GM12878 (cell line): Measurements from ENCODE around the gene DPAGT1. TPM values are rescaled to one million over a fixed set of nuclear protein-coding genes. Genes with fewer than 3 reads are reported as not detected.
A peak's percentile ranks its signal among the peaks of the same experiment; 100 is the strongest.

Experiments used
- BACH1 ChIP-seq: fragments of 450-650 bp; IDR thresholded peaks from 2 replicates; pipeline ENCODE4 v1.6.1; 2017; ENCODE audit warnings: mild to moderate bottlenecking, borderline replicate concordance
- BMI1 ChIP-seq: fragments of 450-650 bp; IDR thresholded peaks from 2 replicates; pipeline ENCODE4 v1.6.1; 2016; ENCODE audit warnings: mild to moderate bottlenecking, moderate library complexity, borderline replicate concordance
- BRCA1 ChIP-seq: IDR thresholded peaks from 2 replicates; pipeline ENCODE4 v1.6.1; 2011; ENCODE audit warnings: low read depth, low read length, improper control_type of control experiment
- CBX5 ChIP-seq: sonication (generic); IDR thresholded peaks from 2 replicates; pipeline ENCODE4 v1.6.1; 2016; ENCODE audit warnings: low read depth, moderate library complexity, mild to moderate bottlenecking, inconsistent platforms
- CTCF ChIP-seq, 3 experiments: IDR thresholded peaks in 2 of 3; conservative IDR thresholded peaks in 1 of 3; 2 replicates each; pipeline ENCODE4 v1.5.1; 2011; ENCODE audit warnings: low read depth in 3 of 3, low read length in 3 of 3, mild to moderate bottlenecking in 3 of 3, control low read depth in 2 of 3, moderate library complexity in 2 of 3, inconsistent platforms in 1 of 3, mixed read lengths in 1 of 3; ENCODE audit not compliant: control insufficient read depth in 2 of 3, insufficient read depth in 1 of 3; ENCODE audit errors: extremely low read depth in 1 of 3
- EED ChIP-seq: sonication (generic); IDR thresholded peaks from 2 replicates; pipeline ENCODE4 v1.6.1; 2016; ENCODE audit warnings: antibody characterized with exemption, low read depth
- ELK1 ChIP-seq: IDR thresholded peaks from 2 replicates; pipeline ENCODE4 v1.6.1; 2012; ENCODE audit warnings: low read depth, low read length, improper control_type of control experiment
- EP300 ChIP-seq, 2 experiments: fragments of 150-350 bp in 1 of 2; IDR thresholded peaks; 2 replicates each; pipeline ENCODE4 v1.6.1; 2011 to 2012; ENCODE audit warnings: low read depth in 2 of 2, low read length in 2 of 2, borderline replicate concordance in 1 of 2, improper control_type of control experiment in 1 of 2, inconsistent platforms in 1 of 2; ENCODE audit not compliant: control insufficient read depth in 1 of 2
- IRF5 ChIP-seq: fragments of 450-650 bp; IDR thresholded peaks from 2 replicates; pipeline ENCODE4 v1.6.1; 2017; ENCODE audit warnings: borderline replicate concordance
- JUND ChIP-seq: IDR thresholded peaks from 2 replicates; pipeline ENCODE4 v1.6.1; 2012; ENCODE audit warnings: low read depth, mild to moderate bottlenecking, low read length, improper control_type of control experiment, moderate library complexity
- KLF5 ChIP-seq: fragments of 450-650 bp; IDR thresholded peaks from 2 replicates; pipeline ENCODE4 v1.6.1; 2014; ENCODE audit warnings: mild to moderate bottlenecking; ENCODE audit not compliant: partially characterized antibody
- NFYA ChIP-seq: IDR thresholded peaks from 2 replicates; pipeline ENCODE4 v1.6.1; 2011; ENCODE audit warnings: low read depth, mild to moderate bottlenecking, low read length, improper control_type of control experiment, borderline replicate concordance
- PML ChIP-seq: IDR thresholded peaks from 2 replicates; pipeline ENCODE4 v1.6.1; 2012; ENCODE audit warnings: low read length, inconsistent platforms
- POLR2A ChIP-seq: IDR thresholded peaks from 2 replicates; pipeline ENCODE4 v1.6.1; 2011; ENCODE audit warnings: low read depth, mild to moderate bottlenecking, low read length
- RELA ChIP-seq: fragments of 450-650 bp; IDR thresholded peaks from 2 replicates; pipeline ENCODE4 v1.8.0; 2014; ENCODE audit warnings: borderline replicate concordance; ENCODE audit not compliant: partially characterized antibody
- SKIL ChIP-seq: fragments of 450-650 bp; IDR thresholded peaks from 2 replicates; pipeline ENCODE4 v1.6.1; 2017; ENCODE audit warnings: mild to moderate bottlenecking, low read depth, inconsistent platforms; ENCODE audit not compliant: poor library complexity, severe bottlenecking
- STAT1 ChIP-seq: fragments of 450-650 bp; conservative IDR thresholded peaks from 2 replicates; pipeline ENCODE4 v1.6.1; 2014; ENCODE audit warnings: antibody characterized with exemption, mild to moderate bottlenecking
- STAT3 ChIP-seq: IDR thresholded peaks from 2 replicates; pipeline ENCODE4 v1.6.1; 2011; ENCODE audit warnings: low read depth, low read length, improper control_type of control experiment
- USF1 ChIP-seq: IDR thresholded peaks from 2 replicates; pipeline ENCODE4 v1.6.1; 2011; ENCODE audit warnings: borderline replicate concordance, low read depth, mild to moderate bottlenecking, moderate library complexity, mixed read lengths, low read length; ENCODE audit not compliant: insufficient read depth; ENCODE audit errors: extremely low read length
- WRNIP1 ChIP-seq: IDR thresholded peaks from 2 replicates; pipeline ENCODE4 v1.6.1; 2011; ENCODE audit warnings: low read depth, low read length, improper control_type of control experiment, borderline replicate concordance
- ZZZ3 ChIP-seq: IDR thresholded peaks from 2 replicates; pipeline ENCODE4 v1.6.1; 2011; ENCODE audit warnings: low read depth; ENCODE audit not compliant: control insufficient read depth, insufficient read length
- polyA plus RNA-seq, 11 experiments: library from polyadenylated mRNA; depleted of rRNA in 4 of 11; unstranded in 6 of 11; stranded (reverse) in 5 of 11; fragments of >200 nt; fragmentation: Nextera tagmentation in 4 of 11; fragmentation: Illumina TruSeq in 1 of 11; extraction: Ambion mirVana in 4 of 11; extraction: Trizol in 1 of 11; gene quantifications; 1 replicate in 1 of 11; 2 replicates in 10 of 11; pipeline versions ENCODE4 v1.2.1 to v1.2.3, GENCODE V29; 2011 to 2016; ENCODE audit warnings: inconsistent platforms in 2 of 11, missing spikeins in 2 of 11, low read depth in 1 of 11
- total RNA-seq, 4 experiments: library from RNA; depleted of rRNA in 3 of 4; stranded (reverse); fragments of >200 nt in 3 of 4; fragmentation: Illumina TruSeq in 1 of 4; extraction: Trizol in 1 of 4; gene quantifications; 2 replicates each; pipeline versions ENCODE4 v1.2.1 to v1.2.3, GENCODE V29; 2013 to 2021

Gene DPAGT1
- total and polyA plus RNA-seq, 10 of the 15 experiments (the other 5 are each of a cell fraction or from before 2014, with no cell fraction given): 20.5 to 95.6 (median 54.3) TPM

GRCh38 chr11:119057000-119057769 lies 44.5 kb downstream of the DPAGT1 start, which contains the start of gene HYOU1 (continued):
- 0 out of 2 replicates have a peak, but pooled peaks have one; percentile 12 for TF ChIP-seq CBX5
- peak; percentile 88 for TF ChIP-seq POLR2A
- peak; percentile 72 for TF ChIP-seq KLF5
- no peak for TF ChIP-seq EP300 (IDR thresholded peaks at IDR 0.05; ENCODE audit: borderline replicate concordance in 1 of 2, control insufficient read depth in 1 of 2, low read depth in 2 of 2, low read length in 2 of 2)
- TF ChIP-seq USF1: no peak
- peak; percentile 87 for TF ChIP-seq PML
- TF ChIP-seq BRCA1: no peak
- TF ChIP-seq EED: no peak
- no peak for TF ChIP-seq BMI1
- peak; percentile 34; the same call in 1 of the 2 replicates for TF ChIP-seq ELK1
- TF ChIP-seq CTCF (IDR thresholded peaks at IDR 0.05 in 2 of 3, conservative IDR thresholded peaks at IDR 0.05 in 1 of 3; ENCODE audit: control insufficient read depth in 2 of 3, extremely low read depth in 1 of 3, insufficient read depth in 1 of 3, low read depth in 3 of 3, low read length in 3 of 3): peak; percentile 17 to 26 (median 22); a peak in 2 of 6 replicates
- TF ChIP-seq IRF5: no peak
- no peak for TF ChIP-seq JUND
- no peak for TF ChIP-seq STAT1
- TF ChIP-seq RELA: peak; percentile 52
- no peak for TF ChIP-seq SKIL
- TF ChIP-seq BACH1: 0 out of 2 replicates have a peak, but pooled peaks have one; percentile 81
- TF ChIP-seq ZZZ3: no peak
- no peak for TF ChIP-seq STAT3
- TF ChIP-seq WRNIP1: no peak
- TF ChIP-seq NFYA: no peak
